H9 (cell line): ENCODE measurements around the gene FAM151A. TPM values are rescaled to one million over a fixed set of nuclear protein-coding genes. Genes with fewer than 3 reads are reported as not detected.
A peak's percentile ranks its signal among the peaks of the same experiment; 100 is the strongest.

Experiments used
- DNase-seq: peaks from one replicate; pipeline ENCODE4 v3.0.0-alpha.2; 2017
- H2AFZ ChIP-seq: one replicate; pipeline ENCODE4 v1.6.1; 2013; ENCODE audit warnings: mild to moderate bottlenecking, low read length, control low read depth, moderate library complexity
- H2AK5ac ChIP-seq: 2 replicates; pipeline ENCODE4 v1.6.1; 2013; ENCODE audit warnings: low read length, control low read depth, mixed read lengths; ENCODE audit not compliant: insufficient read length
- H2BK120ac ChIP-seq: one replicate; pipeline ENCODE4 v1.6.1; 2013; ENCODE audit warnings: low read depth, mild to moderate bottlenecking, low read length, control low read depth, inconsistent platforms; ENCODE audit not compliant: poor library complexity, severe bottlenecking
- H2BK12ac ChIP-seq: 2 replicates; pipeline ENCODE4 v1.6.1; 2013; ENCODE audit warnings: low read length, control low read depth, mixed read lengths, low read depth; ENCODE audit not compliant: insufficient read length
- H2BK15ac ChIP-seq: 2 replicates; pipeline ENCODE4 v1.6.1; 2013; ENCODE audit warnings: low read depth, low read length, control low read depth
- H2BK20ac ChIP-seq: one replicate; pipeline ENCODE4 v1.6.1; 2013; ENCODE audit warnings: low read depth, mild to moderate bottlenecking, low read length, control low read depth, inconsistent platforms; ENCODE audit not compliant: poor library complexity, severe bottlenecking
- H2BK5ac ChIP-seq: 2 replicates; pipeline ENCODE4 v1.6.1; 2013; ENCODE audit warnings: low read length, control low read depth, mixed read lengths; ENCODE audit not compliant: insufficient read length
- H3K14ac ChIP-seq: 2 replicates; pipeline ENCODE4 v1.6.1; 2013; ENCODE audit warnings: low read length, control low read depth; ENCODE audit not compliant: insufficient read depth
- H3K18ac ChIP-seq: 2 replicates; pipeline ENCODE4 v1.6.1; 2013; ENCODE audit warnings: low read depth, mild to moderate bottlenecking, mixed read lengths, low read length, control low read depth; ENCODE audit not compliant: insufficient read length
- H3K23ac ChIP-seq: 2 replicates; pipeline ENCODE4 v1.6.1; 2013; ENCODE audit warnings: low read length, control low read depth, mixed read lengths, low read depth; ENCODE audit not compliant: insufficient read length
- H3K23me2 ChIP-seq: 2 replicates; pipeline ENCODE4 v1.6.1; 2013; ENCODE audit warnings: low read depth, mild to moderate bottlenecking, mixed read lengths, low read length, control low read depth; ENCODE audit not compliant: insufficient read length, poor library complexity, severe bottlenecking
- H3K27ac ChIP-seq: 2 replicates; pipeline ENCODE4 v1.5.1; 2013; ENCODE audit warnings: low read length, control low read depth, mixed read lengths, low read depth; ENCODE audit not compliant: insufficient read length
- H3K27me3 ChIP-seq: 2 replicates; pipeline ENCODE4 v1.6.1; 2013; ENCODE audit warnings: low read length, control low read depth, inconsistent platforms; ENCODE audit not compliant: insufficient read depth
- H3K4ac ChIP-seq: 2 replicates; pipeline ENCODE4 v1.6.1; 2013; ENCODE audit warnings: low read depth, mild to moderate bottlenecking, control low read depth, inconsistent platforms, low read length, moderate library complexity
- H3K4me1 ChIP-seq: 2 replicates; pipeline ENCODE4 v1.6.1; 2013; ENCODE audit warnings: low read length, control low read depth, inconsistent platforms; ENCODE audit not compliant: insufficient read depth
- H3K4me2 ChIP-seq: 2 replicates; pipeline ENCODE4 v1.6.1; 2013; ENCODE audit warnings: low read length, control low read depth, mixed read lengths; ENCODE audit not compliant: insufficient read length, insufficient read depth
- H3K56ac ChIP-seq: 2 replicates; pipeline ENCODE4 v1.6.1; 2013; ENCODE audit warnings: low read depth, mild to moderate bottlenecking, mixed read lengths, low read length, control low read depth; ENCODE audit not compliant: insufficient read length
- H3K79me1 ChIP-seq: 2 replicates; pipeline ENCODE4 v1.6.1; 2013; ENCODE audit warnings: low read depth, mild to moderate bottlenecking, moderate library complexity, low read length, control low read depth, inconsistent platforms; ENCODE audit not compliant: insufficient read depth, poor library complexity, severe bottlenecking
- H3K79me2 ChIP-seq: 2 replicates; pipeline ENCODE4 v1.6.1; 2013; ENCODE audit warnings: low read length, control low read depth, inconsistent platforms; ENCODE audit not compliant: insufficient read depth
- H3K9ac ChIP-seq: 2 replicates; pipeline ENCODE4 v1.6.1; 2013; ENCODE audit warnings: low read length, control low read depth, mixed read lengths; ENCODE audit not compliant: insufficient read length; ENCODE audit errors: extremely low read depth
- H3K9me3 ChIP-seq: one replicate; pipeline ENCODE4 v1.6.1; 2013; ENCODE audit warnings: low read depth, low read length, inconsistent platforms; ENCODE audit not compliant: control insufficient read depth
- H3T11ph ChIP-seq: one replicate; pipeline ENCODE4 v1.6.1; 2013; ENCODE audit warnings: mild to moderate bottlenecking, low read length, control low read depth, inconsistent platforms
- H4K20me1 ChIP-seq: one replicate; pipeline ENCODE4 v1.6.1; 2013; ENCODE audit not compliant: control insufficient read depth, insufficient read length, insufficient read depth
- H4K5ac ChIP-seq: 2 replicates; pipeline ENCODE4 v1.6.1; 2013; ENCODE audit warnings: low read depth, mild to moderate bottlenecking, mixed read lengths, low read length, control low read depth; ENCODE audit not compliant: insufficient read length
- H4K8ac ChIP-seq: replicated peaks from 2 replicates; pipeline ENCODE4 v1.6.1; 2013; ENCODE audit warnings: low read length, control low read depth, mixed read lengths, low read depth; ENCODE audit not compliant: insufficient read length
- H4K91ac ChIP-seq: 2 replicates; pipeline ENCODE4 v1.6.1; 2013; ENCODE audit warnings: low read depth, mild to moderate bottlenecking, moderate library complexity, mixed read lengths, low read length, control low read depth; ENCODE audit not compliant: insufficient read length
- H3K27ac Mint-ChIP-seq, 3 experiments: 2 replicates in 2 of 3; 3 replicates in 1 of 3; pipeline ENCODE4 v1.8.0; 2020 to 2021; ENCODE audit warnings: mixed read lengths in 3 of 3, mild to moderate bottlenecking in 1 of 3, moderate library complexity in 1 of 3
- H3K27me3 Mint-ChIP-seq: 2 replicates; pipeline ENCODE4 v1.8.0; 2021; ENCODE audit warnings: low read depth, mild to moderate bottlenecking, moderate library complexity, mixed read lengths
- H3K36me3 Mint-ChIP-seq, 3 experiments: 2 replicates in 2 of 3; 3 replicates in 1 of 3; pipeline ENCODE4 v1.8.0; 2020 to 2021; ENCODE audit warnings: low read depth in 3 of 3, mixed read lengths in 3 of 3; ENCODE audit not compliant: insufficient read depth in 1 of 3
- H3K4me1 Mint-ChIP-seq, 2 experiments: 2 replicates each; pipeline ENCODE4 v1.8.0; 2020; ENCODE audit warnings: mixed read lengths in 2 of 2
- H3K4me3 Mint-ChIP-seq, 2 experiments: 2 replicates in 1 of 2; 3 replicates in 1 of 2; pipeline ENCODE4 v1.8.0; 2020 to 2021; ENCODE audit warnings: mild to moderate bottlenecking in 2 of 2, mixed read lengths in 2 of 2, moderate library complexity in 1 of 2
- H3K9me3 Mint-ChIP-seq, 2 experiments: 2 replicates in 1 of 2; 3 replicates in 1 of 2; pipeline ENCODE4 v1.8.0; 2020; ENCODE audit warnings: mild to moderate bottlenecking in 2 of 2, mixed read lengths in 2 of 2, moderate library complexity in 1 of 2
- WGBS: extraction: QIAGEN DNeasy Blood & Tissue Kit; methylation state at CpG from one replicate; pipeline ENCODE4 v1.1.7; 2013; ENCODE audit warnings: missing lambda C conversion rate, low lambda C conversion rate, mixed read lengths; ENCODE audit not compliant: insufficient read length; ENCODE audit errors: extremely low coverage; 5-methylcytosine and 5-hydroxymethylcytosine counted together
- total RNA-seq: library from RNA; stranded (reverse); gene quantifications from 2 replicates; pipeline ENCODE4 v1.2.1, GENCODE V29; 2021
- TF ChIP-seq, protein P1 (sequence below): fragments of 200-600 bp; sonication (generic); conservative IDR thresholded peaks from 3 replicates; pipeline ENCODE4 v1.8.0; 2021; ENCODE audit warnings: antibody characterized with exemption, mild to moderate bottlenecking

FAM151A gene
- total RNA-seq, 1 experiment from 2014 or later, result not detected

DNA sequence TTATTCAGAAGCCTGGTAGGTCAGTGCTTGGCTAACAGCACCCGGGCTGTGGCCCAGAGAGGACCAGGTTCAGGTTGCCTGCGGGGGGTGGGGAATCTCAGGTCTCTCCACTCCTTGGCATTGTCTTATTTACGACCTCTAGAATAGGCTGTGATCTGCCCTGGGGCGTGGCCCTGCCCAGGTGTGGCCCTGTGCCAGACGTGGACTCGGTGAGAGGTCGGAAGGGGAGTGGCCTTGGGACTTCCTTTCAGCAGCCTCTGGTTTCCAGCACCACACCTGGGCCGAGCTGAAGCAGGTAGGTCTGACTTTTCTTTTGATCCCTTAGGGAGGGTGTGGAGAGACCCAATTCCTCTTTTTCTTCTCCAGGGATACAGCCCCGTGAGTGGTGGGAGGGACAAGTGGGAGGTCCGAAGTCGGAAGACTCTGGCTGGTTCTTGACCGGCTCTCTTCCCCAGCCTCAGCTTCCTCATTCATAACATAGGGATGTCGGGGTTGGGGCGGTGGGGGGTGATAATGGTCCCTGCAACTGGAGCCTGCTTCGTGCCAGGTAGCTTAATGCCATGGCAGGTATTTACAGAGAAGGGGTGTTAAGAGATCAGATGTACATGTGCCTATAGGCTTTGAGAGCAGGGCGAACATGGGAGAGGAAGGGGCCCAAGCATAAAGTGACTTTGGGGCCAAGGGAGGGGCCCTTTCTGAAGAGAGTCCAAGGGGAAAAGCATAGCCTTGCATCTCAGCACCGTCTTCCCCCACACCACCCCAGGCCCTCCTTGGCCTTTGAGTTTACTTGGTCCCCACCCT, 58.8 kb downstream of the FAM151A start:
- Histone ChIP-seq H3K4ac (no peak overlapping the region), H4K8ac (no peak overlapping the region), H3T11ph (no peak overlapping the region), H3K9ac (no peak overlapping the region), H3K14ac (no peak overlapping the region), H3K23ac (no peak overlapping the region), H2BK15ac (no peak overlapping the region), H3K27ac (no peak overlapping the region), H3K4me2 (no peak overlapping the region), H2BK20ac (no peak overlapping the region), H2BK120ac (no peak overlapping the region), H2AFZ (no peak overlapping the region), H2AK5ac (no peak overlapping the region), H2BK12ac (no peak overlapping the region), H3K27me3 (no peaks in the 10 kb centered on the region), H4K5ac (no peak overlapping the region), H3K56ac (no peak overlapping the region), H3K79me1 (no peaks in the 10 kb centered on the region), H3K4me1 (no peaks in the 10 kb centered on the region), H3K18ac (no peak overlapping the region), H2BK5ac (no peak overlapping the region), H4K91ac (no peak overlapping the region), H3K79me2 (no peaks in the 10 kb centered on the region), H3K23me2 (no peaks in the 10 kb centered on the region), H4K20me1 (no peaks in the 10 kb centered on the region), H3K9me3 (no peaks in the 10 kb centered on the region)
- H3K27ac Mint-ChIP-seq, result 0 out of 7 replicates have a peak overlapping the region, but pooled peaks of 1 of the 3 experiments have one; percentile 22
- TF ChIP-seq, protein P1, sequence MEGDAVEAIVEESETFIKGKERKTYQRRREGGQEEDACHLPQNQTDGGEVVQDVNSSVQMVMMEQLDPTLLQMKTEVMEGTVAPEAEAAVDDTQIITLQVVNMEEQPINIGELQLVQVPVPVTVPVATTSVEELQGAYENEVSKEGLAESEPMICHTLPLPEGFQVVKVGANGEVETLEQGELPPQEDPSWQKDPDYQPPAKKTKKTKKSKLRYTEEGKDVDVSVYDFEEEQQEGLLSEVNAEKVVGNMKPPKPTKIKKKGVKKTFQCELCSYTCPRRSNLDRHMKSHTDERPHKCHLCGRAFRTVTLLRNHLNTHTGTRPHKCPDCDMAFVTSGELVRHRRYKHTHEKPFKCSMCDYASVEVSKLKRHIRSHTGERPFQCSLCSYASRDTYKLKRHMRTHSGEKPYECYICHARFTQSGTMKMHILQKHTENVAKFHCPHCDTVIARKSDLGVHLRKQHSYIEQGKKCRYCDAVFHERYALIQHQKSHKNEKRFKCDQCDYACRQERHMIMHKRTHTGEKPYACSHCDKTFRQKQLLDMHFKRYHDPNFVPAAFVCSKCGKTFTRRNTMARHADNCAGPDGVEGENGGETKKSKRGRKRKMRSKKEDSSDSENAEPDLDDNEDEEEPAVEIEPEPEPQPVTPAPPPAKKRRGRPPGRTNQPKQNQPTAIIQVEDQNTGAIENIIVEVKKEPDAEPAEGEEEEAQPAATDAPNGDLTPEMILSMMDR, result no peak
- H3K4me1 Mint-ChIP-seq, result peaks cover 10 to 27% of the 10 kb centered on the region in 2 experiments
- DNase-seq, result peak; percentile 94
- peaks cover 0 to 2% (median 0%) of the 10 kb centered on the region in 3 experiments; a peak in 1 of 7 replicates for H3K36me3 Mint-ChIP-seq
- H3K9me3 Mint-ChIP-seq, result peaks cover 2 to 3% of the 10 kb centered on the region in 2 experiments; a peak in 4 of 5 replicates
- no CpG with 5 or more reads among the region's 17 CpGs for WGBS
- no peak overlapping the region for H3K4me3 Mint-ChIP-seq
- H3K27me3 Mint-ChIP-seq, result no peaks in the 10 kb centered on the region; the same call in 1 of the 2 replicates
